Keratinocyte (primary cell): ENCODE results near the gene TNS1. TPM values are rescaled to one million over a fixed set of nuclear protein-coding genes. Genes with fewer than 3 reads are reported as not detected.

ENCODE experiments used
- DNase-seq: peaks from one replicate; pipeline ENCODE4 v3.0.0-alpha.2; 2011; ENCODE audit warnings: low read depth, missing footprints, low spot score
- FAIRE-seq: peaks from 2 replicates; lab custom pipeline; 2011; peaks lifted over from hg19 to GRCh38; lab: Jason Lieb, UNC
- H2AFZ ChIP-seq: 2 replicates; pipeline ENCODE4 v1.6.0; 2012; ENCODE audit warnings: low read length, control low read depth, inconsistent platforms; ENCODE audit not compliant: control insufficient read depth
- H3K27ac ChIP-seq: 2 replicates; pipeline ENCODE4 v1.5.1; 2011; ENCODE audit warnings: low read length; ENCODE audit not compliant: control insufficient read depth, insufficient read depth
- H3K27me3 ChIP-seq: 3 replicates; pipeline ENCODE4 v1.6.0; 2011; ENCODE audit warnings: low read length; ENCODE audit not compliant: control insufficient read depth, insufficient read depth; ENCODE audit errors: extremely low read depth
- H3K36me3 ChIP-seq, 2 experiments: 2 replicates in 1 of 2; 3 replicates in 1 of 2; pipeline ENCODE4 v1.5.1; 2011; ENCODE audit warnings: low read length in 2 of 2, mild to moderate bottlenecking in 1 of 2; ENCODE audit not compliant: control insufficient read depth in 2 of 2, insufficient read depth in 2 of 2; ENCODE audit errors: extremely low read depth in 1 of 2
- H3K4me1 ChIP-seq: 3 replicates; pipeline ENCODE4 v1.5.1; 2011; ENCODE audit warnings: low read length; ENCODE audit not compliant: control insufficient read depth, insufficient read depth; ENCODE audit errors: extremely low read depth
- H3K4me2 ChIP-seq: 3 replicates; pipeline ENCODE4 v1.6.0; 2011; ENCODE audit warnings: low read depth, low read length; ENCODE audit not compliant: control insufficient read depth, insufficient read depth; ENCODE audit errors: extremely low read depth
- H3K4me3 ChIP-seq, 3 experiments: fragments of 200-600 bp in 1 of 3; sonication (generic) in 1 of 3; 2 replicates in 2 of 3; 3 replicates in 1 of 3; pipeline ENCODE4 v1.5.1; 2011 to 2016; ENCODE audit warnings: low read length in 3 of 3, mild to moderate bottlenecking in 3 of 3, control low read depth in 2 of 3, inconsistent platforms in 1 of 3, low read depth in 1 of 3, mixed read lengths in 1 of 3, mixed run types in 1 of 3, moderate library complexity in 1 of 3; ENCODE audit not compliant: control insufficient read depth in 2 of 3, insufficient read depth in 2 of 3; ENCODE audit errors: extremely low read depth in 1 of 3
- H3K79me2 ChIP-seq: 2 replicates; pipeline ENCODE4 v1.6.0; 2012; ENCODE audit warnings: low read length; ENCODE audit not compliant: control insufficient read depth, insufficient read depth
- H3K9ac ChIP-seq: 3 replicates; pipeline ENCODE4 v1.6.0; 2011; ENCODE audit warnings: low read length; ENCODE audit not compliant: control insufficient read depth, insufficient read depth; ENCODE audit errors: extremely low read depth
- H3K9me1 ChIP-seq: 3 replicates; pipeline ENCODE4 v1.6.0; 2011; ENCODE audit warnings: low read length; ENCODE audit not compliant: control insufficient read depth, insufficient read depth; ENCODE audit errors: extremely low read depth
- H3K9me3 ChIP-seq: 2 replicates; pipeline ENCODE4 v1.5.1; 2012; ENCODE audit warnings: low read depth, low read length; ENCODE audit not compliant: control insufficient read depth
- H4K20me1 ChIP-seq: 3 replicates; pipeline ENCODE4 v1.6.0; 2011; ENCODE audit warnings: low read length; ENCODE audit not compliant: control insufficient read depth, insufficient read depth; ENCODE audit errors: extremely low read depth
- CTCF ChIP-seq, 3 experiments: IDR thresholded peaks in 1 of 3; conservative IDR thresholded peaks in 1 of 3; optimal IDR thresholded peaks in 1 of 3; 2 replicates in 2 of 3; 3 replicates in 1 of 3; pipeline versions ENCODE3 to v1.5.1; 2011; ENCODE audit warnings: low read length in 3 of 3, mild to moderate bottlenecking in 3 of 3, moderate library complexity in 2 of 3, control low read depth in 1 of 3, inconsistent platforms in 1 of 3; ENCODE audit not compliant: insufficient read depth in 2 of 3; ENCODE audit errors: extremely low read depth in 1 of 3
- EZH2 ChIP-seq: IDR thresholded peaks from one replicate; pipeline ENCODE4 v1.6.1; 2012; ENCODE audit warnings: inconsistent platforms, mild to moderate bottlenecking, low read length, moderate library complexity
- dilution Hi-C: fragments of 300-500 bp; cut with MboI; formaldehyde crosslinking; loops from one replicate; pipeline ENCODE4 v1.7.0; 2020; ENCODE audit warnings: low sequenced_read_pairs; ENCODE audit not compliant: extremely low pct_ligation_motif_present
- polyA plus RNA-seq, 5 experiments: library from polyadenylated mRNA; depleted of rRNA in 3 of 5; stranded (reverse) in 3 of 5; stranded (forward) in 1 of 5; unstranded in 1 of 5; fragments of >200 nt; gene quantifications; 1 replicate in 1 of 5; 2 replicates in 3 of 5; 3 replicates in 1 of 5; pipeline versions ENCODE4 v1.2.1 to v1.2.3, GENCODE V29; 2011 to 2012; ENCODE audit warnings: missing spikeins in 2 of 5, low read depth in 1 of 5, low replicate concordance in 1 of 5

The TNS1 gene
- polyA plus RNA-seq, 1 donor (not counting 4 experiments of a cell fraction or from before 2014, with no cell fraction given): 2.5 TPM

GRCh38 chr2:217953531-217953932, 49.3 kb downstream of the TNS1 start:
- Histone ChIP-seq H4K20me1 (no peaks in the 10 kb centered on the region), H3K27me3 (peaks cover 8% of the 10 kb centered on the region), H2AFZ (no peak overlapping the region), H3K4me3 (no peak overlapping the region), H3K4me2 (no peak overlapping the region), H3K9ac (no peak overlapping the region), H3K9me3 (no peaks in the 10 kb centered on the region), H3K9me1 (no peaks in the 10 kb centered on the region), H3K27ac (no peak overlapping the region), H3K79me2 (no peaks in the 10 kb centered on the region), H3K36me3 (no peaks in the 10 kb centered on the region), H3K4me1 (peaks cover 23% of the 10 kb centered on the region)
- FAIRE-seq (no peak), DNase-seq (no peak)
- dilution Hi-C loops: no loop called here
- TF ChIP-seq CTCF (optimal IDR thresholded peaks at IDR 0.05 in 1 of 3, IDR thresholded peaks at IDR 0.05 in 1 of 3, conservative IDR thresholded peaks at IDR 0.05 in 1 of 3; ENCODE audit: extremely low read depth in 1 of 3, insufficient read depth in 2 of 3, low read length in 3 of 3) (no peak), EZH2 (no peak)

DNA sequence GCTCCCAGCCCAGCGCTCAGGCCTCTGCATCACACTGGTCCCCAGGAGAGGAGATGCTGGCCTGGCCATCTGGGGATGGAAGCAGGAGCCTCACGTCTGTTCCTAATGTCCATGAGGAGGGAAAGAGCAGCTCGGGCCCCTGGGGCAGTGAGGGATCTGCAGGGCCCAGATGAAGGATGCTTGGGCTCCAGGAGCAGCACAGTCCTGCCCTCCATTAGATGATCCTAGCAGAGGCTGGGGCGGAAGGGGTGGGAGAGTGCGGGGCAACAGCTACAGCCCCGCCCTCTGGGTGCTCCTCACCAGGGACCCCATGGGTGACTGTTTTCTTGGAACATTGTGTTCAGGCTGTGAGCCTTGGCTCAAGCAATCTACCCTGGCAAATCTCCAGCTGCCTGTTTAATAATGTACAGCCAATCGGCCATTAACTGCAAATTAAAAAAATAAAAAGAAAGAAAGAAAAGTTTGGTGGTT, 49.7 kb downstream of the TNS1 start:
- Histone ChIP-seq H3K4me2 (no peak overlapping the region), H3K27me3 (peaks cover 4% of the 10 kb centered on the region), H3K27ac (no peak overlapping the region), H2AFZ (no peak overlapping the region), H3K9me1 (no peaks in the 10 kb centered on the region), H3K9ac (no peak overlapping the region), H3K4me3 (no peak overlapping the region), H3K4me1 (peaks cover 23% of the 10 kb centered on the region), H3K79me2 (no peaks in the 10 kb centered on the region), H4K20me1 (no peaks in the 10 kb centered on the region), H3K9me3 (no peaks in the 10 kb centered on the region), H3K36me3 (no peaks in the 10 kb centered on the region)
- dilution Hi-C loops: no loop called here
- FAIRE-seq: no peak
- DNase-seq: no peak
- TF ChIP-seq CTCF (optimal IDR thresholded peaks at IDR 0.05 in 1 of 3, IDR thresholded peaks at IDR 0.05 in 1 of 3, conservative IDR thresholded peaks at IDR 0.05 in 1 of 3; ENCODE audit: extremely low read depth in 1 of 3, insufficient read depth in 2 of 3, low read length in 3 of 3): no peak
- TF ChIP-seq EZH2: no peak
